Neural crest cell (in vitro differentiated cells): ENCODE data around the gene CCDC81. TPM values are rescaled to one million over a fixed set of nuclear protein-coding genes. Genes with fewer than 3 reads are reported as not detected.

Experiments used
- DNase-seq: peaks from one replicate; pipeline ENCODE4 v3.0.0; 2021; ENCODE audit warnings: low read depth, mixed read lengths, low spot score
- H3K27ac Mint-ChIP-seq: one replicate; pipeline ENCODE4 v1.8.0; 2021; ENCODE audit warnings: mild to moderate bottlenecking, mixed read lengths; ENCODE audit not compliant: unreplicated experiment
- H3K27me3 Mint-ChIP-seq: 2 replicates; pipeline ENCODE4 v1.8.0; 2021; ENCODE audit warnings: low read depth, mild to moderate bottlenecking, mixed read lengths
- H3K36me3 Mint-ChIP-seq: 2 replicates; pipeline ENCODE4 v1.8.0; 2021; ENCODE audit warnings: low read depth, mild to moderate bottlenecking, mixed read lengths
- H3K4me1 Mint-ChIP-seq: 2 replicates; pipeline ENCODE4 v1.8.0; 2021; ENCODE audit warnings: mixed read lengths
- H3K4me3 Mint-ChIP-seq: one replicate; pipeline ENCODE4 v1.8.0; 2021; ENCODE audit warnings: mild to moderate bottlenecking, mixed read lengths
- H3K9me3 Mint-ChIP-seq: 2 replicates; pipeline ENCODE4 v1.8.0; 2021; ENCODE audit warnings: mixed read lengths
- total RNA-seq: library from RNA; stranded (reverse); gene quantifications from 2 replicates; pipeline ENCODE4 v1.2.1, GENCODE V29; 2021
- TF ChIP-seq, protein P1 (sequence below): fragments of 200-600 bp; sonication (generic); conservative IDR thresholded peaks from 2 replicates; pipeline ENCODE4 v1.5.0; 2021; ENCODE audit warnings: antibody characterized with exemption, mild to moderate bottlenecking

The CCDC81 gene
- total RNA-seq, 1 donor from 2014 or later, result 2.8 TPM

DNA sequence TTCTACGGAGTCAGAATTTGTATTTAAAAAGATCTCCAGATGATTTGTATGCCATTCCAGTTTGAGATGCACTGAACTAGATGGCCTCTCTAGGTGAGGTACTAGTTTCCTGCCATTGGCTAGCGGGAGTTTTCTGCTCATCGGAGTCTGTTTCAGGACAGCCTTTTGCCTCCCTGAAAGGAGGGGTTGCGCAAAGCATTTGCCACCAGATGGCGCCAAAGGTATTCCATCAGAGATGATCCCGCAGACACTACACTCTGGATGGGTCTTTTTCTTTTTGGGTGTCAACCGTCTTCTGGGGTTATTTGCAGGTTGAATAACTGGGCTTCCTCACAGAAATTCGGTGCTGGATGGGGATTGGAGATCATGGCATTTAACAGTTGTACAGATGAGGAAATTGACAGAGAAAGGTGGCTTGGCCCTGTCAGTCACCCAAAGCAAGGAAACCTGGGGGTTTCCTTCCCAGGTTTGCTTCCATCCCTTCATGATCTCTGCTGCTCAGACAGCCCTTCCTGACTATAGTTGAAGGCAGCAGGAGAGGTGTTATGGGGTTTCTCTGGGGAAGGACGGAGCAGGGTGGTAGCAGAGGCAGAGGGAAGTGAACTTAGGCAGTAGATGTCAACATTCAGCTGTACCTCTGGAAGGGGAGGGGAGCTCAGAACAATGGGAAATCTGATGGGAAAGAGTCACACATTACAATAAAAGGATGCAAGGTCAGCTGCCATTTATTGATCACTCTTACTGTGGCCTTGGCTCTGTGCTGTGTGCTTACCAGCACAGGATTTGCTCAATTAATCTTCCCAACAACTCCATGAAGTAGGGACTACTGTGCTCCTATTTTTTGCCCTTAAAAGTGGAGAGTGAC lies 81.6 kb downstream of the CCDC81 start:
- Mint-ChIP-seq H3K9me3 (no peaks in the 10 kb centered on the region), H3K27ac (peak overlapping the region; percentile 3), H3K27me3 (no peaks in the 10 kb centered on the region), H3K4me1 (peaks cover 21% of the 10 kb centered on the region), H3K36me3 (no peaks in the 10 kb centered on the region), H3K4me3 (no peak overlapping the region)
- DNase-seq, result peak; percentile 94
- TF ChIP-seq, protein P1, sequence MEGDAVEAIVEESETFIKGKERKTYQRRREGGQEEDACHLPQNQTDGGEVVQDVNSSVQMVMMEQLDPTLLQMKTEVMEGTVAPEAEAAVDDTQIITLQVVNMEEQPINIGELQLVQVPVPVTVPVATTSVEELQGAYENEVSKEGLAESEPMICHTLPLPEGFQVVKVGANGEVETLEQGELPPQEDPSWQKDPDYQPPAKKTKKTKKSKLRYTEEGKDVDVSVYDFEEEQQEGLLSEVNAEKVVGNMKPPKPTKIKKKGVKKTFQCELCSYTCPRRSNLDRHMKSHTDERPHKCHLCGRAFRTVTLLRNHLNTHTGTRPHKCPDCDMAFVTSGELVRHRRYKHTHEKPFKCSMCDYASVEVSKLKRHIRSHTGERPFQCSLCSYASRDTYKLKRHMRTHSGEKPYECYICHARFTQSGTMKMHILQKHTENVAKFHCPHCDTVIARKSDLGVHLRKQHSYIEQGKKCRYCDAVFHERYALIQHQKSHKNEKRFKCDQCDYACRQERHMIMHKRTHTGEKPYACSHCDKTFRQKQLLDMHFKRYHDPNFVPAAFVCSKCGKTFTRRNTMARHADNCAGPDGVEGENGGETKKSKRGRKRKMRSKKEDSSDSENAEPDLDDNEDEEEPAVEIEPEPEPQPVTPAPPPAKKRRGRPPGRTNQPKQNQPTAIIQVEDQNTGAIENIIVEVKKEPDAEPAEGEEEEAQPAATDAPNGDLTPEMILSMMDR, result peak; percentile 97

DNA sequence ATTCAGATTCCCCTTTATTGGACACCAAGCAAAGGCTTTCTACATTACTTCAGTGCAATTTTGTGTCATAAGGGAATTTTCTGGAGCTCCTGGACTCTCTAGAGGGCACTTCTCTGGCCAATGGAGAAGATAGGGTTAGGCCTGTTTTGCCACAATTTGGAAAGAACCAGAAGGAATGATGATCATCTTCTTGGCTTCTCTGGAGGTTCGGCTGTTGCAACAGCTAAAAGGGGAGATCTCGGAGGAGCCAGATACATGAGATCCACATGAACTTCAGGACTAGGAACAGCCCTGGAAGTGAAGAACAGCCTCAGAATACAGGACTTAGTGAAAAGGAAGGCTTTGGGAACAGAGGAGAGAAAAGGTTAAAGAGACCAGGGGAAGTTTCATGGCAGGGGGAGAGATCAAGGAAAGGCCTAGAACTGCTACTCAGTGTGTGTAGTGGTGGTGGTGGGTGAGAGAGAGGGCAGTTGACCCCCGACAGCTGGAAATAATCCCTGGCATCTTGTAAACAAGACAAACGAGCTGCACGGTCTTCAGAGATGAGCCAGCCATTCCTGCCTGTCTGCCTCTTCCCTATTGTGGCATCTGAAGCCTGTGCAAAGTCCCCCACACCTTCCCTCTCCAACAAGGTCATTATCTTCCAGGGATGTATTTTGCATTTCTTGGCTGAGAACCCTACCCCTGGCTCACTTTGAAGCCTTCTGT lies 83.8 kb downstream of the CCDC81 start:
- H3K4me1 Mint-ChIP-seq, result peaks cover 25% of the 10 kb centered on the region
- no peaks in the 10 kb centered on the region for H3K9me3 Mint-ChIP-seq
- TF ChIP-seq, protein P1, result no peak
- no peak overlapping the region for H3K27ac Mint-ChIP-seq
- DNase-seq, result no peak
- no peaks in the 10 kb centered on the region for H3K36me3 Mint-ChIP-seq
- H3K27me3 Mint-ChIP-seq, result no peaks in the 10 kb centered on the region
- H3K4me3 Mint-ChIP-seq, result no peak overlapping the region

DNA sequence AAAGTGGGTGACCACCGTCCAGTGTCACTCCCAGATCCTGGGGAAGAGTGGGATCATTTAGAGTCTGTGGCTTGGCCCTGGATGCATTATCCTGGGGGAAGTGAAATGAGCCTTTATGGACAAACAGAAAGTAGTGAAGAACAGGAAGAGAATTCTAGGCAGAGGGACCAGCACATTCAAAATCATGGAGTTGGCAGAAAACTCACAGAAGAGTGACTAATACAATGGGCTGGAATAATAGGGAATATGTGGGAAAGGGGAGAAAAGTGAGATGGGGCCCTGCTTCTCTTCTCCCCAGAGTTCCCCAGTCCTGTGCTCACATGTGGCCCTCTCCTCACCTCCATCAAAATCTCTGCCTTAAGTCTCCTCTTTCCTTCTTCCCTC lies 84.3 kb downstream of the CCDC81 start:
- DNase-seq, result no peak
- Mint-ChIP-seq H3K36me3 (no peaks in the 10 kb centered on the region), H3K4me1 (peaks cover 25% of the 10 kb centered on the region), H3K27me3 (no peaks in the 10 kb centered on the region), H3K9me3 (no peaks in the 10 kb centered on the region), H3K27ac (no peak overlapping the region), H3K4me3 (no peak overlapping the region)
- TF ChIP-seq, protein P1, result no peak

DNA sequence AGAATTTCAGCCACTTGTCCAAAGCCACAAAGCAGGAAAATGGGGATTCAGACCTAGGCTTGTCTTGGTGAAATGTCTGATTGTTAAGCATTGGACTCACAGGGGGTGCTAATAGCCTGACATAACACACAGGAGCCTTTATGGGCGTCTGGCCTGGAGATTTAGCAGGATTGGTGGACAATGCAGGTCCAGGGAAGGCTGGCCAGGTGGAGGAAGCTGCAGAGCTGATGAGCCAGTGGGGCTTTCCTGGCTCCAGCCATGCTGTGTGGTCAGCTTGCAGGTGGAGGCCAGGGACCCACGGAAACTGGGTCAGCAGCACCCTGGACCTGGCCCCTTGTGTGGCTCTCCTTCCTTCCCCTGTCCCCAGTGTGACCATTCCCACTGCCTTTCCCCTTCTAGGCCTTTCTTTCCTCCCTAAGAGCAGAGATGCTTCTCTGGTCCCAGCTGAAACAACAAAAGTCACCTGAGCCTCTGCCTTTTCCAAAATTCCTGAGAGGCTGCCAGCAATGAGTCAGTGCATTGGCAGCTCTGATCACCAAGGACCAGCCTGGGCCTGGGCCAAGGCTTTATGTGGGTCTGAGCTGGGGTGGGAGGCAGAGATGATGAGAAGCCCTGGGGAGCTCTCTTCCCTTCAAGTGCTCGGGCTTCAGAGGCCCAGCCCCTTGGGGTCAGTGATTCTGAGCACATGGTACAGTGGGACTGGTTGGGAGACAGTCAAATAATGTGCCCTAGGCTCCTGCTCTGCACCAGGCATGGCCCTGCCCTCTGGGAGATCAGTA lies 85.2 kb downstream of the CCDC81 start:
- H3K9me3 Mint-ChIP-seq, result no peaks in the 10 kb centered on the region
- DNase-seq, result no peak
- TF ChIP-seq, protein P1, result no peak
- no peak overlapping the region for H3K4me3 Mint-ChIP-seq
- H3K27ac Mint-ChIP-seq, result no peak overlapping the region
- H3K4me1 Mint-ChIP-seq, result peaks cover 25% of the 10 kb centered on the region
- H3K27me3 Mint-ChIP-seq, result no peaks in the 10 kb centered on the region
- H3K36me3 Mint-ChIP-seq, result peaks cover 3% of the 10 kb centered on the region
